GM12873 (cell line): ENCODE data around the gene TOM1L2.

Experiments used
- TF ChIP-seq, protein P1 (sequence below): IDR thresholded peaks from 2 replicates; pipeline ENCODE4 v1.5.1; 2012; ENCODE audit warnings: low read depth, mild to moderate bottlenecking, moderate library complexity, low read length, control low read depth; ENCODE audit not compliant: insufficient read depth; ENCODE audit errors: missing control alignments

The TOM1L2 gene

GRCh38 chr17:17795946-17796786, 176.0 kb downstream of the TOM1L2 start:
- TF ChIP-seq, protein P1, sequence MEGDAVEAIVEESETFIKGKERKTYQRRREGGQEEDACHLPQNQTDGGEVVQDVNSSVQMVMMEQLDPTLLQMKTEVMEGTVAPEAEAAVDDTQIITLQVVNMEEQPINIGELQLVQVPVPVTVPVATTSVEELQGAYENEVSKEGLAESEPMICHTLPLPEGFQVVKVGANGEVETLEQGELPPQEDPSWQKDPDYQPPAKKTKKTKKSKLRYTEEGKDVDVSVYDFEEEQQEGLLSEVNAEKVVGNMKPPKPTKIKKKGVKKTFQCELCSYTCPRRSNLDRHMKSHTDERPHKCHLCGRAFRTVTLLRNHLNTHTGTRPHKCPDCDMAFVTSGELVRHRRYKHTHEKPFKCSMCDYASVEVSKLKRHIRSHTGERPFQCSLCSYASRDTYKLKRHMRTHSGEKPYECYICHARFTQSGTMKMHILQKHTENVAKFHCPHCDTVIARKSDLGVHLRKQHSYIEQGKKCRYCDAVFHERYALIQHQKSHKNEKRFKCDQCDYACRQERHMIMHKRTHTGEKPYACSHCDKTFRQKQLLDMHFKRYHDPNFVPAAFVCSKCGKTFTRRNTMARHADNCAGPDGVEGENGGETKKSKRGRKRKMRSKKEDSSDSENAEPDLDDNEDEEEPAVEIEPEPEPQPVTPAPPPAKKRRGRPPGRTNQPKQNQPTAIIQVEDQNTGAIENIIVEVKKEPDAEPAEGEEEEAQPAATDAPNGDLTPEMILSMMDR, result no peak

- TF ChIP-seq, protein P1, result no peak
These were observed 176.9 kb downstream of the TOM1L2 start for GRCh38 chr17:17795296-17795695.

GRCh38 chr17:17794382-17794781, 177.8 kb downstream of the TOM1L2 start:
- TF ChIP-seq, protein P1, result no peak
